HG02642 (cell line): Measurements from ENCODE around the gene TIMM50.

Experiments used
- ATAC-seq: cut with Tn5 transposase; IDR thresholded peaks from one replicate; pipeline ENCODE4 v1.9.1; 2021; ENCODE audit warnings: mild to moderate bottlenecking; ENCODE audit not compliant: unreplicated experiment, poor library complexity

Gene TIMM50

DNA sequence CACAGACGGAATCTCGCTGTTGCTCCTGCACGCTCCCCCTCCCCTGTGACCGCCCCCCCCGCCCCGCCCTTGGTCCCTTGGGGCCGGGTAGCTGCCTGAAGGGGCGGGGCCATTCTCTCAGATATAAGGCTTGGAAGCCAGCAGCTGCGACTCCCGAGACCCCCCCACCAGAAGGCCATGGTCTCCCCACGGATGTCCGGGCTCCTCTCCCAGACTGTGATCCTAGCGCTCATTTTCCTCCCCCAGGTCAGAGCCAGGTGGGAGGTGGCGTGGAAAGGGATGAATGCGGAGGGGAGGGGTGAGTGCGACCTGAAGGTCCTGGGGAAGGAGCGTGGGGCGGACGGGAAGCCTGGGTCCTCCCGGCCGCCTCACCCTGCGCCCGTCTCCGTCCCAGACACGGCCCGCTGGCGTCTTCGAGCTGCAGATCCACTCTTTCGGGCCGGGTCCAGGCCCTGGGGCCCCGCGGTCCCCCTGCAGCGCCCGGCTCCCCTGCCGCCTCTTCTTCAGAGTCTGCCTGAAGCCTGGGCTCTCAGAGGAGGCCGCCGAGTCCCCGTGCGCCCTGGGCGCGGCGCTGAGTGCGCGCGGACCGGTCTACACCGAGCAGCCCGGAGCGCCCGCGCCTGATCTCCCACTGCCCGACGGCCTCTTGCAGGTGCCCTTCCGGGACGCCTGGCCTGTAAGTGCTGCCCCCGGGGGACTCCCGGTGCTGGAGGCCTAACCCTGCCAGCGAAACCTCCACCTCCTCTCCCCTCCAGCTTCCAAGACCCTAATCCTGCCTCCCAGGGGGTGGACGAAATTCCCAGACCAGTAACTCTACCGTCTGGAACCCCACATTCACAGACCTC lies 18.4 kb downstream of the TIMM50 start, which contains the start of gene DLL3:
TSS of gene DLL3 (plus strand) at position 150 of the 845 bp plus-strand sequence. CDS start at position 178, 28 bp downstream.
- no peak for ATAC-seq

DNA sequence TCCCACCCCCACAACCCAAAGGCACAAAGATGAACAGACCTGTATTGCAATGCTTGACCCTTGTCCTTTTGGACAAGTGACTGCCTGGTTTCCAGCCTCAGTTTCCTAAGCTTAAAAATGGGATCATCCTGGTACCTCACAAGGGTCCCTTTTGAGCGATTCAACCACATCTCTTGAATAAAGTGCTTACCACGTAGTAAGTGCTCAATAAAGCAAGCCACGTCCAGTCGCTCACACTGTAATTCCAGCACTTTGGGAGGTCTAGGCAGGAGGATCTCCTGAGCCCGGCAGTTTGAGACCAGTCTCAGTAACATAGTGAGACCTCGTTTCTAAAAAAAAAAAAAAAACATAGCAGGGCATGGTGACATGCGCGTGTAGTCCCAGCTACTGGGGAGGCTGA lies 19.3 kb downstream of the TIMM50 start:
- no peak for ATAC-seq

DNA sequence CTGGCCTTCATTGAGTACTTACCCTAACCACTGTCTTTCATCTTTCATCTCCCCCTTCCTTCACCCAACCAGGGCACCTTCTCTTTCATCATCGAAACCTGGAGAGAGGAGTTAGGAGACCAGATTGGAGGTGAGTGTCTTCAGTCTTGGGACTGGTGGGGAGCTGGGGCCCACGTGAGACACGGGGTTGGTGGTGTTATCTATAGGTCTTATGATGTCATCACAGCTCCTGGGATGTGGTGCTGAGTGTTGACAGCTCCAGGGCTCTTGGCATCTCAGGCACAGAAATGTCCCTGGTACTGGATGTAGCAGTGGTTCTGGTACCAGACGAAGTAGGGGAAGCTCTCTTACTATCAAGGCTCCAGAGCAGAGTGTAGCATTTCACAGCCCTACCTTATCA lies 19.9 kb downstream of the TIMM50 start:
- no peak for ATAC-seq

DNA sequence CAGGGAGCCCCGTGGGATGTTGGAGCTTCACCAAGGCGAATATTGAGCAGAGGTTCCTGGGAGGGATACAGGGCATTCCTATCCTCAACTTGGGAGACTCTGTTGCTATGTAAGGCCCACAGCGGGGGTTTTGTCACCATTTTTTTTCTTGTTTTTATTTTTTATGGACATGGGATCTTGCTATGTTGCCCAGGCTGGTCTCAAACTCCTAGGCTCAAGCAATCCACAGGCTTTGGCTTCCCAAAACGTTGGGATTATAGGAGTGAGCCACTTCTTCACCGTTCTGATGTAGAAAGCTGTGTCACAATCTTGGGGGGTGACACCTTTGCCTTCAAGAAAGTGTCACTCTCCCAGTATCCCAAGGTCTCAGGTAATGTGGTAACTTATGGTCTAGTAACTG lies 20.7 kb downstream of the TIMM50 start:
- no peak for ATAC-seq

DNA sequence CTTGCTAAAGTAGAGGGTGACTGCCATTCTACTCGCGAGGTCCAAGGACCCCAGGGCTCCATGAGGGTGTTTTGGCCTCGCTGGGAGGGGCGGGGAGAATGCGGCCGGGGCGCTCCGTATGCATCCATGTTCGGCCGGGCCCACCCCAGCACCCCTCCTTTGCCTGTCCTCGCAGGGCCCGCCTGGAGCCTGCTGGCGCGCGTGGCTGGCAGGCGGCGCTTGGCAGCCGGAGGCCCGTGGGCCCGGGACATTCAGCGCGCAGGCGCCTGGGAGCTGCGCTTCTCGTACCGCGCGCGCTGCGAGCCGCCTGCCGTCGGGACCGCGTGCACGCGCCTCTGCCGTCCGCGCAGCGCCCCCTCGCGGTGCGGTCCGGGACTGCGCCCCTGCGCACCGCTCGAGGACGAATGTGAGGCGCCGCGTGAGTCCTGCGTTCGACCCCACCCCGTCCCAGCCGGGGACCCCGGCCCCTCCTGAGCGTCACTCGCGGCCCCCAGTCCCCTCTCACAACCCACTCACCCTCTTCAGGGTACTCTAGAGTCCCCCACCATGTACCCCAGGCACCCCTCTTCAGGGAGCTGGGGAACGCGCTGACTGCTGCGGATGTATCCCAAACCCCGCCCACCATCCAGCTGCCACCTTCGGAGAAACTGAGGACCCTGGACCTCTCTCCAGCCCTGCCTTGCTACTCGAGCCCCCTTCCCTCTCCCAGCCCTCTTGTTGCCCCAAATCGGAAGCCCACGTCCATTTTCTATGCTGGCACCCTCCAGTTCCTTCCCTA lies 22.2 kb downstream of the TIMM50 start:
- ATAC-seq: no peak

DNA sequence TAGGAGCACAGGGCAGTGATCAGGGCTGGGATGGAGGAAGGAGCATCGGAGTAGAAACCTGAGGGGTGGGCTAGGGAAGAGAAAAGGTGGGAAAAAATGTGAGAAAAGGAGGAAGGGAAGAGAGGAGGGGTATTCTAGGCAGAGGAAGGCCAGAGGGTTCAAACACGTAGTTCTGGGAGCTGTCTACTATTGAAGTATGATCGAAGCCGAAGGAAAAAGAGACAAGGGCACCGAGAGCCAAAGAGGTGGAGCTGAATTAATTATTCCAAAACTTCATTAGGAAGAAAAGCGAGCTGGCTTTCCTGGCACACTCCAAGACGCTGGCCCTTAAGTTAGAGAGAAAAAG lies 25.9 kb downstream of the TIMM50 start:
- no peak for ATAC-seq

DNA sequence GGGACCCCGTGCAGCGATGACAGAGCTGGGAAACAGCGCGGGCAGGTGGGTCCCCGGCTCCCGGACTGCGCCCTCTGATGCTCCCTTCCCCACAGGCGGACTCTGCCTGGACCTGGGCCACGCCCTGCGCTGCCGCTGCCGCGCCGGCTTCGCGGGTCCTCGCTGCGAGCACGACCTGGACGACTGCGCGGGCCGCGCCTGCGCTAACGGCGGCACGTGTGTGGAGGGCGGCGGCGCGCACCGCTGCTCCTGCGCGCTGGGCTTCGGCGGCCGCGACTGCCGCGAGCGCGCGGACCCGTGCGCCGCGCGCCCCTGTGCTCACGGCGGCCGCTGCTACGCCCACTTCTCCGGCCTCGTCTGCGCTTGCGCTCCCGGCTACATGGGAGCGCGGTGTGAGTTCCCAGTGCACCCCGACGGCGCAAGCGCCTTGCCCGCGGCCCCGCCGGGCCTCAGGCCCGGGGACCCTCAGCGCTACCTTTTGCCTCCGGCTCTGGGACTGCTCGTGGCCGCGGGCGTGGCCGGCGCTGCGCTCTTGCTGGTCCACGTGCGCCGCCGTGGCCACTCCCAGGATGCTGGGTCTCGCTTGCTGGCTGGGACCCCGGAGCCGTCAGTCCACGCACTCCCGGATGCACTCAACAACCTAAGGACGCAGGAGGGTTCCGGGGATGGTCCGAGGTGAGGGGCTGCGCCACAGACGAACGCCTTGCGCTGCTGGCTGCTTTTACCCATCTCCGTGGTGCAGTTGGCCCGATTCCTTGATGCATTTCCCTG lies 26.5 kb downstream of the TIMM50 start:
- ATAC-seq: peak; percentile 49

DNA sequence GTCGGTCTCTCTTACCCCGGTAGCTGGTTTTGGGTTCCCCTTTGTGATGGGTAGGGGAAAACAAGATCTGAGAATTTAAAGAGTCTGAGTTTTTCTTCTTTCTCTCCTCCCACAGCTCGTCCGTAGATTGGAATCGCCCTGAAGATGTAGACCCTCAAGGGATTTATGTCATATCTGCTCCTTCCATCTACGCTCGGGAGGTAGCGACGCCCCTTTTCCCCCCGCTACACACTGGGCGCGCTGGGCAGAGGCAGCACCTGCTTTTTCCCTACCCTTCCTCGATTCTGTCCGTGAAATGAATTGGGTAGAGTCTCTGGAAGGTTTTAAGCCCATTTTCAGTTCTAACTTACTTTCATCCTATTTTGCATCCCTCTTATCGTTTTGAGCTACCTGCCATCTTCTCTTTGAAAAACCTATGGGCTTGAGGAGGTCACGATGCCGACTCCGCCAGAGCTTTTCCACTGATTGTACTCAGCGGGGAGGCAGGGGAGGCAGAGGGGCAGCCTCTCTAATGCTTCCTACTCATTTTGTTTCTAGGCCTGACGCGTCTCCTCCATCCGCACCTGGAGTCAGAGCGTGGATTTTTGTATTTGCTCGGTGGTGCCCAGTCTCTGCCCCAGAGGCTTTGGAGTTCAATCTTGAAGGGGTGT lies 27.2 kb downstream of the TIMM50 start:
- ATAC-seq: no peak

DNA sequence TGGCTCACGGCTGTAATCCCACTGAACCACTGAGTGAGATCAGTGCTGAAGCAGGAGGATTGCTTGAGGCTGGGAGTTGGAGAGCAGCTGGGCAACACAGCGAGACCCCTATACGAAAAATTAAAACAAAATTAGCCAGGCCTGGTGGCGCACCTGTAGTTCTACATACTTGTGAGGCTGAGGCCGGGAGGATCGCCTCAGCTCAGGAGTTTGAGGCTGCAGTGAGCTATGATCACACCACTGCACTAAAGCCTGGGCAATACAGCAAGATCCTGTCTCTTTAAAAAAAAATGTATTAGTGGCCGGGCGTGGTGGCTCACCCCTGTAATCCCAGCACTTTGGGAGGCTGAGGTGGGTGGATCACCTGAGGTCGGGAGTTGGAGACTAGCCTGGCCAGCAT lies 28.0 kb downstream of the TIMM50 start:
- ATAC-seq: no peak

DNA sequence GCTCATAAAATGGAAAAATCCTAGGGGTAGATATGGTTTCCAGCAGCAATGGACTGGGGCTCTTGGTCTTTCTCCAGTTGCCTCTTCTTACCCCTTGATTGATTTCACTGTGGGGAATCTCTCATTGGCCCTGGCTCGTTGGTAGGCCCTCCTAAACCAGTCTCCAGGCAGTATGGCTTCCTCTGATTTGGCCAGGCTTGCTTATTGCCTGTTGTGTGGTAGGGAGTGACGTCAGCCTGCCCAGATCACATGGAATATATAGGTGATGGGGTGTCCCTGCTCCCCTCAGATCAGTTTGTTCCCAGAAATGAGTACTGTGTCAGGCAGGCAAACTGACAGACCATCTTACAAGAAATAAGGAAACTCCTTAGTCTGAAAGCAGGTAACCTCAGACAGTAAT lies 28.6 kb downstream of the TIMM50 start:
- ATAC-seq: no peak

DNA sequence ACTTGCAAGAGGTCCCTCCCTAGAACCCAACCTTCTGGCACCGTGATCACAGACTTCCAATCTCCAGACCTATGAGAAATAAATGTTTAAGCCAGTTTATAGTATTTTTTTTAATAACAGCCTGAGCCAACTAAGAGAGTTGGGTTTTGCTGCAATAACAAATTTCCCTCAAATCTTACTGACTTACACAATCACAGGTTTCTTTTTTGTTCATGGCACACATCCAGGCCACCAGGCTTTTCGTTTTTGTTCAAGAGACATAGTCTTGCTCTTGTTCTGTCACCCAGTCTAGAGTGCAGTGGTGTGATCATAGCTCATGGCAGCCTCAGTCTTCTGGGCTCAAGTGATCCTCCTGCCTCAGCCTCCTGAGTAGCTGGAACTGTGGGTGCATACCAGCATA lies 32.4 kb downstream of the TIMM50 start:
- no peak for ATAC-seq

DNA sequence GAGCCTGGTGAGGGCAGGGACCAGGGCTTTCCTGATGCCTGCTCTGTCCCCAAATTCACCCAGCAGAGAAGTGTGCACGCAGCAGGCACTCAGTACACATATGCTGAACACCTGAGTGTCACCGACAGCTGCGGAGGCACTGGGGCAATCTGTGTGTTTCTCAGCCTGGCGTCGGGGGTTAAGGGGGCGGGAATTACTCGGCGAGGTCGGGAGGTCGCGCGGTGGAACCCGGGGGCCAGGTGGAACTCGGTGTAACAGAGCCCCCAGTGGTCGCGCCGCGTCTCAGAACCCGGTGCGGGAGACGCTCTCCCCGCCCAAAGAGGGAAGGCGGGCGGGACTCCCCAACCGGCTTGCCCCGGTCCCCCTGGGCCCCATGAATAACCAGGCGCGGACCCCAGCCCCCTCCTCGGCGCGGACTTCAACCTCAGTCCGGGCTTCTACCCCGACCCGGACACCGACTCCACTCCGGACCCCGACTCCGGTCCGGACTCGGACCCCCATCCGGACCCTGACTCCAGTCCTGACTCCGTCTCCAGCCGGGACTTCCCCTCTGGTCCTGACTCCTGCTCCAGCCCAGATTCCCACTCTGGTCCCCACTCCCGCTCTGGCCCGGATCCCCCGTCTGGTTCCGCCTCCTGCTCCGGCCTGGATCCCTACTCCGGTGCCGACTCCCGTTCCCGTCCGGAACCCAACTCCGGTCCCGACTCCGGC lies 34.4 kb downstream of the TIMM50 start, which contains the start of gene SELENOV:
TSS of gene SELENOV (plus strand) at position 300 of the 711 bp plus-strand sequence. CDS start at position 374, 74 bp downstream.
- ATAC-seq: no peak

DNA sequence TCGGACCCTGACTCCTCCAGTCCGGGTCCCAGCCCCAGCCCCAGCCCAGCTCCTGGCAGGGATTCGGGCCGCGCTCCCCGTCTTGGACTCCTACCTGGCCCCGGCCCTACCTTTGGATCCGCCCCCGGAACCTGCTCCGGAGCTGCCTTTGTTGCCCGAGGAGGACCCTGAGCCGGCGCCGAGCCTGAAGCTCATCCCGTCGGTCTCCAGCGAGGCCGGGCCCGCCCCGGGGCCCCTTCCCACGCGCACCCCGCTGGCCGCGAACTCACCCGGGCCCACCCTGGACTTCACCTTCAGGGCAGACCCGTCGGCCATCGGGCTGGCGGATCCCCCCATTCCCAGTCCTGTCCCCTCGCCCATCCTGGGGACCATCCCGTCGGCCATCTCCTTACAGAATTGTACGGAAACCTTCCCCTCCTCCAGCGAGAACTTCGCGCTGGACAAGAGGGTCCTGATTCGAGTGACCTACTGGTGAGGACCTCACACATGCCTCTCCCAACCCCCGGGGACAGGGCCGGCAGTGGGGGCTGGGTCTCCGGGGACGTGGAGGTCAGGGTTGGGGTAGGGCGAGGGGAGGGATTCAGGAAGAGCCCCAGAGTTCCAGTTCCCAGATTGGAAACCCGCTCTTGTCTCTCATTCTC lies 35.0 kb downstream of the TIMM50 start:
- no peak for ATAC-seq

DNA sequence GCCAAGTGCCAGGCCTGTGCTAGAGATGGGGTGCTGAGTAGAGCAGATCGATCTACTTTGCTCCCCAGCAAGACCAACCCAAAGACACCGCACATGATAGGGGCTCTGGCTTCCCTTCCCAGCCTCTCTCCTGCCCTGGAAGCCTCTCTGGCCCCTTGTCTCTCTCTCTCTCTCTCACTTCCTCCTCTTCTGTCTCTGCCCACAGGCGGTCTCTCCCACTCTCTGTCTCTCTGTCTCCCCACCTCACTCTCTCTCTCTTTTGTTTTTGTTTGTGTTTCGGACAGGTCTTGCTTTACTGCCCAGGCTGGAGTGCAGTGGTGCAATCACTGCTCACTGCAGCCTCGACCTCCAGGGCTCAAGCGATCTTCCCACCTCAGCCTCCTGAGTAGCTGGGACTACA lies 35.6 kb downstream of the TIMM50 start:
- ATAC-seq: no peak

DNA sequence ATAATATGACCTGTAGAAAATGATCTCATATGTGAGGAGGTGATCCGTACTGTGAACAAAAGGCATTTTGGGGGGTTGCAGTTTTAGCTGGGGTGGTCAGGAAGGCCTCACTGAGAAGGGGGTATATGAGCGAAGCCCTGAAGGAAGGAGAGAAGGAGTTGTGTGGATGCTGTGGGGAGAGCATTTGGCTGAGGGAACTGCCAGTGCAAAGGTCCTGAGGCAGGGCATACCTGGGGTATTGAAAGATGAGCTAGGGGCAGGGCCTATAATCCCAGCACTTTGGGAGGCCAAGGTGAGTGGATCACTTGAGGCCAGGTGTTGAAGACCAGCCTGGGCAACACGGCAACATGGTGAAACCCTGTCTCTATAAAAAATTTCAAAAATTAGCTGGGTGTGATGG lies 36.8 kb downstream of the TIMM50 start:
- no peak for ATAC-seq

DNA sequence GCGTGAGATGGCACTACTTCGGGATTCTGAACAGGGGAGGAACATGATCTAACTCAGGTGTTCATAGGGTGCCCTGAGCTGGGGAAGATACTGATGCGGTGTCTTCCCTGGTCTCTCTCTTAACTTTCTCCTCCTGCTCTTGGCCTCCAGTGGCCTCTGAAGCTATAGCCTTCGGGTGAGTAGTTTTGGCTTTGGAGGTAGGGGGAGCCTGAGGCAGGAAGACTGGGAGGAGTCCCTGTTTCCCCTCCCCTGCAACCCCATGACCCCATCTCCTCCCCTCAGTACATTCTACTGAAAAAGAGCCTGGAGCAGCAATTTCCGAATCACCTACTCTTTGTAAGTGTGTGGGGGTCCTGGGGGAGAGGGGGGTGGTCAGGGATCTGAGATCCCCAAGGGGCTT lies 37.8 kb downstream of the TIMM50 start:
- no peak for ATAC-seq

DNA sequence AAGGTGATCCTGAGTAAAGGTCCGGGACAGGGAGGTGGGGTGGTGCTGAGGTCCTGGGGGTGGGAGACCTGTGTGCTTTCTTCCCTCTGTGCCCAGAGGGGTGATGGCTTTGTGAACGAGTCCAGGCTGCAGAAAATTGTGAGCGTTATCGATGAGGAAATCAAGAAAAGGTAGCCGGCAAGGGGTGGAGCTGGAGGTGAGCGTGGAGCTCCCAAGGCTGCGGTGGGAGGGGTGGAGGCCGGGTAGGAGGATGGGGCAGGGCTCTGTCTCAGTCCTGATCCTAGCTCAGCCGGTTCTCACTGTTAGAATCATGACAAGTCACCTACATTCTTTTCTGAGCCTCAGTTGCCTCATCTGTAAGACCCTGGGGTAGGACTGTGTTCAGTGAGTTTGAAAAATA lies 38.3 kb downstream of the TIMM50 start:
- ATAC-seq: no peak

DNA sequence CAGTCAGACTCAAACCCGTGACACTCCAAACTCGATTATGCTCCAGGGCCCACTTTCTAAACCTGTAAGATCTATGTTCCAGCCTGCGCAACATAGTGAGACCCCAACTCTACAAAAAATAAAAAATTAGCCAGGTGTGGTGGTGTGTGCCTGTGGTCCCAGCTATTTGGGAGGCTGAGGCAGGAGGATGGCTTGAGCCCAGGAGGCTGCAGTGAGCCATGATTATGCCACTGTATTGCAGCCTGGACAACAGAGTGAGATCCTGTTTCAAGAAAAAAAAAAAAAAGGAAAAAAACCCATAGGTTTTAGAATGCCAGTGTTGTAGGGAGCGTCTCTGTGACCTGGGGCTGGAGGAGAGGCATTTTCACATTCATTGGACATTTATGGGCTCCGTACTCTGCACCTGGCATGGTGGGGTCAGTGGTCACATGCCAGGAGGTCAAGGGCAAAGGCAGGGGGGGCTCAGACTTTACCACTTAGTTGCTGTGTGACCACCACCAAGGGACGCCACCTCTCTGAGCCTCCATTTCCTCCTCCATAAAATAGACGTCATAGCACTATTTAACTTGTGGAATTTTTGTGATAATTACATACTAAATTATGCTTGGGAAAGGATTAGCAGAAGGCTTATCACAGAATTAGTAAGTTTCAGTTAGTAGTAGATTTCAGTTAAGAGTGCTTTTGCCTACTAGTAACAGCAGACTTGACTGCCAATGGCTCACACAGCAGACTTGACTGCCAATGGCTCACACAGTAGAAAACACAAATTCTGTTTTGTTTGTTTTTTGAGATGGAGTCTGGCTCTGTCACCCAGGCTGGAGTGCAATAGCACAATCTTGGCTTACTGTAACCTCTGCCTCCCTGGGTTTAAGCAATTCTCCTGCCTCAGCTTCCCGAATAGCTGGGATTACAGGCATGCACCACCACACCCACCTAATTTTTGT lies 40.2 kb downstream of the TIMM50 start:
- ATAC-seq: no peak
